Ishikawa (cell line): Measurements from ENCODE around the gene ZNF273.

Experiments used
- CEBPB ChIP-seq: IDR thresholded peaks from 2 replicates; pipeline ENCODE4 v1.6.1; 2012
- CREB1 ChIP-seq: IDR thresholded peaks from 2 replicates; pipeline ENCODE4 v1.6.1; 2012; ENCODE audit warnings: low read depth
- EGR1 ChIP-seq: IDR thresholded peaks from 2 replicates; pipeline ENCODE4 v1.6.1; 2012
- EP300 ChIP-seq: IDR thresholded peaks from 2 replicates; pipeline ENCODE4 v1.6.1; 2012; ENCODE audit warnings: borderline replicate concordance
- FOXM1 ChIP-seq: IDR thresholded peaks from 2 replicates; pipeline ENCODE4 v1.6.1; 2012; ENCODE audit warnings: low read depth, borderline replicate concordance
- MAX ChIP-seq: IDR thresholded peaks from 2 replicates; pipeline ENCODE4 v1.6.1; 2012
- NFIC ChIP-seq: IDR thresholded peaks from 2 replicates; pipeline ENCODE4 v1.6.1; 2012
- RAD21 ChIP-seq: IDR thresholded peaks from 2 replicates; pipeline ENCODE4 v1.6.1; 2012; ENCODE audit warnings: low read depth
- TAF1 ChIP-seq: IDR thresholded peaks from 2 replicates; pipeline ENCODE4 v1.6.1; 2012; ENCODE audit warnings: low read depth, mild to moderate bottlenecking
- TCF12 ChIP-seq: IDR thresholded peaks from 2 replicates; pipeline ENCODE4 v1.6.1; 2012; ENCODE audit warnings: low read depth
- TEAD4 ChIP-seq: IDR thresholded peaks from 2 replicates; pipeline ENCODE4 v1.6.1; 2012
- USF1 ChIP-seq: IDR thresholded peaks from 2 replicates; pipeline ENCODE4 v1.6.1; 2012
- YY1 ChIP-seq: IDR thresholded peaks from 2 replicates; pipeline ENCODE4 v1.6.1; 2012; ENCODE audit warnings: low read depth
- ZBTB7A ChIP-seq: IDR thresholded peaks from 2 replicates; pipeline ENCODE4 v1.6.1; 2012; ENCODE audit warnings: low read depth
- TF ChIP-seq, protein P1 (sequence below): IDR thresholded peaks from 2 replicates; pipeline ENCODE4 v1.6.1; 2012; ENCODE audit warnings: low read depth, mild to moderate bottlenecking

Gene ZNF273

DNA sequence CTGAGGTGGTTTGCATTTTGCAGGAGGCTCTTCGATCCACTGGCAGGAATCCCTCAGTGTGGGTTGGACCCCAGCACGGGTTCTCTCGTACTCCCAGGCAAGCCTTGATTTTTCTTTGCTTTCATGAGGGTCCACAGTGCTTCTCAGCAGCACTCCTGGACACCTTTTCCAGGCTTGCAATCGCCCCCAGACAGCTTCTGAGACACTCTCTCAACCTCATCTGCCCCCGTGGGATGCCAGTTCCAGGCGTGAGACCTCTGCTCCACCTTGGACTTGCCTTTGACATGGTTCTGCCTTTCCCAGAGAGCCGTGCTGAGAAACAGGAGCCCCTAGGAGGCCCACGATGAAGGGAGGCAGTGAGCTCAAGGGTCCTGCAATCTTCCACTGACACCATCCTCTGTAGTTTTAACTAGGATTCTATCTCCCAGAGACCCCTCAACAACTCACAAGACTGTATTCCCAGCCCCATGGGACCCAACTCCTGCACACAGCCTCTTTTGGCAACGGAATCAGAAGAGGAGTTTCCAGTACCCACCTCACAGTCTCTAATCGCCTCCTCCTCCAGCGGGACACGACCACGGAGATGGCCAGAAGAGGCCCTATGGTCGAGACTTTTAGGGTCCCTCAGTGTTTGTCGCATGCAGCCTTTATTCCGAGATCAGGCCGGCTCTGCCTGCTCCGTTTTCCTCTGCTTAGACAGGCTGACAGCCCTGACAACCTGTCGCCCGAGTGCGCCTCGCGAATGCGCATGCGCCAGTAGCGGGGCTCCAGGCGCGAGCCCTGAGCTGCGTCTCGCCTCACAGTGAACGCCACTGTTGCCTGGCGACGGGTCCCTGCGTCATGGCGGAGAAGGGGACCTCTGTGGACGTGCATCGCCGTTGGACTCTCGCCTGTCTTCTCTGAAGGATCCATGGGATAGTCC lies 26.0 kb upstream of the ZNF273 start:
- TF ChIP-seq CREB1 = no peak
- no peak for TF ChIP-seq RAD21
- no peak for TF ChIP-seq FOXM1
- TF ChIP-seq EGR1 = no peak
- no peak for TF ChIP-seq TEAD4
- no peak for TF ChIP-seq NFIC
- TF ChIP-seq ZBTB7A = no peak
- no peak for TF ChIP-seq CEBPB
- TF ChIP-seq TCF12 = no peak

DNA sequence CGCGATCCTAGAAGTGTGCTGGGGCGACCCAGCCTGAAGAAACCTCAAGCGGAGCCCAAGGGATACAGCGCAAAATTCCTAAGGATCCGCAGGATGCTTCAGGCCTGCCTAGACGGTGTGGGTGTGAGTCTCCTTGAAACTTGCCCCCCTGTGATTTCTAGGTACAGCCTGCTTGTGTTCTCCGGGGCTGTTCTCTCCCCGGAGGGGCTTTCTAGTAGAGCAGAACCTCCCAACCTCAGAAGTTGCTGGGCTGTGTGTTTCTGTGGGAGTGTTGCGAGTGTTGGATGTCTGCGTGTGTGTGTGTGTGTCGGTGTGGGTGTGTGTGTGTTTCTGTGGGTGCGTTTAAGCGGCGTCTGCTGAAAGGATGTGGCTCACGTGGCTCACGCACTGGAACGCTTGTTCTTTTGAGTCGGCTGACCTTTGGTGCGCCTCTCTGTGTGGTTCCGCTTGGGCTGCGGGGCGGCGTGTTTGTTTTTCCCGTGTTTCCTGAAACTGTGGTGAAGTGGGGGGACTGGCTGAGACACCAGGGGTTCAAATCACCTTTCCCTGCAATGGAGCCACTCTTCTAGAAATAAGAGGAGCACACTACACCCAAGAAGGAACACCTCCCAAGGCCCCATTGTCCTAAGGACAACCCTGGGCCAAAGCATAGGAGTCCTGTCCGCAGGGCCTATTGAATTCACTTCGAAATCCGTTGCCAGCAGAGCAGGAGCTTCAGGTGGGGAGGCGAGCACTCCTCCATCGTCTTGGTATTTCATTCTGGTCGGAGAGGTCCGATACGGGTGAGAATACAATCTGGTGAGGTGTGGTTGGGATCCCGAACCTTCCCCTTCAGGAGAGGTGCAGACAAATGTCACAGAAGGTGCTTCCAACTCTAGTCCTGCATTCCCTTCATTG lies 25.1 kb upstream of the ZNF273 start:
- TF ChIP-seq TEAD4 = no peak

GRCh38 chr7:64878684-64879083 lies 24.4 kb upstream of the ZNF273 start:
- TF ChIP-seq FOXM1 (no peak), NFIC (no peak), TCF12 (no peak), CEBPB (no peak), ZBTB7A (no peak)

GRCh38 chr7:64879086-64879730 lies 23.9 kb upstream of the ZNF273 start:
- TF ChIP-seq CEBPB = no peak
- TF ChIP-seq USF1 = no peak
- TF ChIP-seq CREB1 = no peak
- TF ChIP-seq, protein P1, sequence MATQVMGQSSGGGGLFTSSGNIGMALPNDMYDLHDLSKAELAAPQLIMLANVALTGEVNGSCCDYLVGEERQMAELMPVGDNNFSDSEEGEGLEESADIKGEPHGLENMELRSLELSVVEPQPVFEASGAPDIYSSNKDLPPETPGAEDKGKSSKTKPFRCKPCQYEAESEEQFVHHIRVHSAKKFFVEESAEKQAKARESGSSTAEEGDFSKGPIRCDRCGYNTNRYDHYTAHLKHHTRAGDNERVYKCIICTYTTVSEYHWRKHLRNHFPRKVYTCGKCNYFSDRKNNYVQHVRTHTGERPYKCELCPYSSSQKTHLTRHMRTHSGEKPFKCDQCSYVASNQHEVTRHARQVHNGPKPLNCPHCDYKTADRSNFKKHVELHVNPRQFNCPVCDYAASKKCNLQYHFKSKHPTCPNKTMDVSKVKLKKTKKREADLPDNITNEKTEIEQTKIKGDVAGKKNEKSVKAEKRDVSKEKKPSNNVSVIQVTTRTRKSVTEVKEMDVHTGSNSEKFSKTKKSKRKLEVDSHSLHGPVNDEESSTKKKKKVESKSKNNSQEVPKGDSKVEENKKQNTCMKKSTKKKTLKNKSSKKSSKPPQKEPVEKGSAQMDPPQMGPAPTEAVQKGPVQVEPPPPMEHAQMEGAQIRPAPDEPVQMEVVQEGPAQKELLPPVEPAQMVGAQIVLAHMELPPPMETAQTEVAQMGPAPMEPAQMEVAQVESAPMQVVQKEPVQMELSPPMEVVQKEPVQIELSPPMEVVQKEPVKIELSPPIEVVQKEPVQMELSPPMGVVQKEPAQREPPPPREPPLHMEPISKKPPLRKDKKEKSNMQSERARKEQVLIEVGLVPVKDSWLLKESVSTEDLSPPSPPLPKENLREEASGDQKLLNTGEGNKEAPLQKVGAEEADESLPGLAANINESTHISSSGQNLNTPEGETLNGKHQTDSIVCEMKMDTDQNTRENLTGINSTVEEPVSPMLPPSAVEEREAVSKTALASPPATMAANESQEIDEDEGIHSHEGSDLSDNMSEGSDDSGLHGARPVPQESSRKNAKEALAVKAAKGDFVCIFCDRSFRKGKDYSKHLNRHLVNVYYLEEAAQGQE = no peak
- TF ChIP-seq FOXM1 = no peak
- TF ChIP-seq YY1 = no peak
- no peak for TF ChIP-seq EGR1
- TF ChIP-seq TCF12 = no peak
- TF ChIP-seq NFIC = no peak
- TF ChIP-seq MAX = no peak
- TF ChIP-seq ZBTB7A = no peak
- TF ChIP-seq TAF1 = no peak
- no peak for TF ChIP-seq EP300
- TF ChIP-seq RAD21 = no peak
- no peak for TF ChIP-seq TEAD4

- TF ChIP-seq EP300 (no peak), USF1 (no peak), TEAD4 (no peak), MAX (no peak), ZBTB7A (no peak), CEBPB (no peak), TCF12 (no peak), NFIC (no peak), CREB1 (no peak)
- TF ChIP-seq, protein P1 = no peak
Measured at GRCh38 chr7:64879800-64880199, 23.3 kb upstream of the ZNF273 start.
